ENCODE measurements around the gene KATNBL1.

Gene KATNBL1

DNA sequence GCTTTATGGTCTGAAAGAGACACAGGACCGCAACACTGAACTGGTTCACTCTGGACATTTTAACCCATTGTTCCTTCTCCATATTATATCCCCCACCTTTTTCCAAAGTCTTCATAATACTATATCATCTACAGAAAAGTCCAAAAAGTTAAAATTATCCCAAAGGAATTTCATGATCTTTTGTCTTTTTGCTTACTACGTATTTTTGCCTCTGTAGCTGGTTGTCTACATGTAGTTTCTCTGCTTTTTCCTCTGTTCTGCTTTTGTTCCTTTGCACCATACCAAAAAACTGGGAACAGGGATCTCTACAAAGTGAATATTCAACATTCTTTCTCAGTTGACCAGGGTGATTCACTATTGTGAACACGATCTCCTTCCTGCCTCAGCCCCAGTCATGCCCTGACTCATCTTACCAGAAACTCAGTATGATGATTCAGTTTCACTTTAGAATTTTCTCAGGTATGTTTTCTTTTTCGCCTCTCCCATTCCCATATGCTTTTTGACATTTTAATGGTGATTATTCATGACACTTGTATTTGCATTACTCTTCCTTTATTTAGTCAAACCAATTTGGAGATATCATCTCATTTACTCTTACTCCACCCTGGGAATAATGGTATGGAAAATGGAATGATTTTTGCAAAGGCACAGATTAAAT, 29.4 kb upstream of the KATNBL1 start:
- no peaks in the 10 kb centered on the region; the same call in 1 of the 2 replicates for H3K4me1 ChIP-seq (ENCODE audit: control insufficient read depth, insufficient read depth, low read length)
- no CpG with 5 or more reads among the region's 4 CpGs for WGBS (ENCODE audit: insufficient coverage, insufficient read length)
- no peak overlapping the region for H3K27ac ChIP-seq (ENCODE audit: low read length)
- DNase-seq (ENCODE audit: low read depth, low spot score) = no peak
- no peaks in the 10 kb centered on the region for H3K9me3 ChIP-seq (ENCODE audit: control insufficient read depth, insufficient read depth, low read length)
- H3K27me3 ChIP-seq (ENCODE audit: control insufficient read depth, insufficient read depth, low read length) = no peaks in the 10 kb centered on the region
- no peak overlapping the region for H3K4me3 ChIP-seq (ENCODE audit: low read length)
- H3K36me3 ChIP-seq (ENCODE audit: control insufficient read depth, insufficient read depth, low read length) = peaks cover 3% of the 10 kb centered on the region; the same call in 1 of the 2 replicates

DNA sequence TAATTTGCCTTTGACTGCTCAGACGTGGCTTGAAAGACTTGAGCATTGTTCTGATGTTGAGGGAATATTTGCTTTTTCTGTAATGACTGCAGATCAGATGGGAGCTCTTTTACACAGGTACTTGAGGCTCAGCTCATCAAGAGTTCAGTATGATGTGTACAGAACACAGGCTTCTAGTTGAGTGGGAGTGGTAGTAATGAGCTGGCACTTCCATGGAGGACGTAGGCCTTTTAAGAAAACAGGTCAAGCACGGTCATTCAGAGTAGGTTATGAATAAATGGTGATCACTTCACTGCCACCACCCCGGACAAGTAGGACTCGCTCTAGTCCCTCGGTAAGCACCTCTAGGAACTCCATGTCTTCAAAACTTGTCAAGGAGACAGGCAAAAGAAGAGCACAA, 23.7 kb upstream of the KATNBL1 start:
- Histone ChIP-seq H3K4me1 (ENCODE audit: control insufficient read depth, insufficient read depth, low read length) (no peaks in the 10 kb centered on the region), H3K9me3 (ENCODE audit: control insufficient read depth, insufficient read depth, low read length) (no peaks in the 10 kb centered on the region), H3K4me3 (ENCODE audit: low read length) (no peak overlapping the region), H3K27me3 (ENCODE audit: control insufficient read depth, insufficient read depth, low read length) (no peaks in the 10 kb centered on the region; the same call in 1 of the 2 replicates), H3K36me3 (ENCODE audit: control insufficient read depth, insufficient read depth, low read length) (peaks cover 3% of the 10 kb centered on the region; the same call in 1 of the 2 replicates), H3K27ac (ENCODE audit: low read length) (no peak overlapping the region)
- WGBS (ENCODE audit: insufficient coverage, insufficient read length) = no CpG with 5 or more reads among the region's 6 CpGs
- DNase-seq (ENCODE audit: low read depth, low spot score) = no peak

GRCh38 chr15:34223904-34224596, 14.2 kb upstream of the KATNBL1 start:
- Histone ChIP-seq H3K27ac (ENCODE audit: low read length) (no peak overlapping the region), H3K36me3 (ENCODE audit: control insufficient read depth, insufficient read depth, low read length) (peaks cover 8% of the 10 kb centered on the region; the same call in 1 of the 2 replicates), H3K4me1 (ENCODE audit: control insufficient read depth, insufficient read depth, low read length) (no peaks in the 10 kb centered on the region; the same call in 1 of the 2 replicates), H3K4me3 (ENCODE audit: low read length) (peak overlapping the region; percentile 98; the same call in 1 of the 2 replicates), H3K27me3 (ENCODE audit: control insufficient read depth, insufficient read depth, low read length) (no peaks in the 10 kb centered on the region), H3K9me3 (ENCODE audit: control insufficient read depth, insufficient read depth, low read length) (no peaks in the 10 kb centered on the region)
- no peak for DNase-seq (ENCODE audit: low read depth, low spot score)
- WGBS (ENCODE audit: insufficient coverage, insufficient read length) = no CpG with 5 or more reads among the region's 24 CpGs

GRCh38 chr15:34217587-34218225, 7.8 kb upstream of the KATNBL1 start:
- Histone ChIP-seq H3K9me3 (ENCODE audit: control insufficient read depth, insufficient read depth, low read length) (no peaks in the 10 kb centered on the region), H3K4me3 (ENCODE audit: low read length) (no peak overlapping the region), H3K27me3 (ENCODE audit: control insufficient read depth, insufficient read depth, low read length) (no peaks in the 10 kb centered on the region), H3K36me3 (ENCODE audit: control insufficient read depth, insufficient read depth, low read length) (no peaks in the 10 kb centered on the region), H3K27ac (ENCODE audit: low read length) (no peak overlapping the region), H3K4me1 (ENCODE audit: control insufficient read depth, insufficient read depth, low read length) (peaks cover 1% of the 10 kb centered on the region; the same call in 1 of the 2 replicates)
- WGBS (ENCODE audit: insufficient coverage, insufficient read length) = no CpG with 5 or more reads among the region's 7 CpGs
- no peak for DNase-seq (ENCODE audit: low read depth, low spot score)

GRCh38 chr15:34216527-34217270, 6.8 kb upstream of the KATNBL1 start:
- Histone ChIP-seq H3K4me3 (ENCODE audit: low read length) (no peak overlapping the region), H3K36me3 (ENCODE audit: control insufficient read depth, insufficient read depth, low read length) (no peaks in the 10 kb centered on the region), H3K27ac (ENCODE audit: low read length) (no peak overlapping the region), H3K9me3 (ENCODE audit: control insufficient read depth, insufficient read depth, low read length) (no peaks in the 10 kb centered on the region), H3K27me3 (ENCODE audit: control insufficient read depth, insufficient read depth, low read length) (no peaks in the 10 kb centered on the region; the same call in 1 of the 2 replicates), H3K4me1 (ENCODE audit: control insufficient read depth, insufficient read depth, low read length) (peaks cover 6% of the 10 kb centered on the region)
- no peak for DNase-seq (ENCODE audit: low read depth, low spot score)

- no peaks in the 10 kb centered on the region; the same call in 1 of the 2 replicates for H3K27me3 ChIP-seq (ENCODE audit: control insufficient read depth, insufficient read depth, low read length)
- no peak overlapping the region for H3K4me3 ChIP-seq (ENCODE audit: low read length)
- no peaks in the 10 kb centered on the region for H3K36me3 ChIP-seq (ENCODE audit: control insufficient read depth, insufficient read depth, low read length)
- peak overlapping the region; percentile 29 for H3K27ac ChIP-seq (ENCODE audit: low read length)
- DNase-seq (ENCODE audit: low read depth, low spot score) = peak; percentile 58
- peaks cover 6% of the 10 kb centered on the region for H3K4me1 ChIP-seq (ENCODE audit: control insufficient read depth, insufficient read depth, low read length)
- WGBS (ENCODE audit: insufficient coverage, insufficient read length) = no CpG with 5 or more reads among the region's 3 CpGs
- no peaks in the 10 kb centered on the region for H3K9me3 ChIP-seq (ENCODE audit: control insufficient read depth, insufficient read depth, low read length)
Measured at GRCh38 chr15:34214135-34214534, 4.2 kb upstream of the KATNBL1 start.

- Histone ChIP-seq H3K4me1 (ENCODE audit: control insufficient read depth, insufficient read depth, low read length) (peaks cover 6% of the 10 kb centered on the region), H3K27me3 (ENCODE audit: control insufficient read depth, insufficient read depth, low read length) (no peaks in the 10 kb centered on the region; the same call in 1 of the 2 replicates), H3K4me3 (ENCODE audit: low read length) (no peak overlapping the region), H3K27ac (ENCODE audit: low read length) (no peak overlapping the region), H3K36me3 (ENCODE audit: control insufficient read depth, insufficient read depth, low read length) (no peaks in the 10 kb centered on the region), H3K9me3 (ENCODE audit: control insufficient read depth, insufficient read depth, low read length) (no peaks in the 10 kb centered on the region)
- no peak for DNase-seq (ENCODE audit: low read depth, low spot score)
- no CpG with 5 or more reads among the region's 4 CpGs for WGBS (ENCODE audit: insufficient coverage, insufficient read length)
Measured at GRCh38 chr15:34213690-34214089, 3.8 kb upstream of the KATNBL1 start.

- no peak for DNase-seq (ENCODE audit: low read depth, low spot score)
- Histone ChIP-seq H3K27me3 (ENCODE audit: control insufficient read depth, insufficient read depth, low read length) (no peaks in the 10 kb centered on the region), H3K4me3 (ENCODE audit: low read length) (no peak overlapping the region), H3K36me3 (ENCODE audit: control insufficient read depth, insufficient read depth, low read length) (no peaks in the 10 kb centered on the region), H3K9me3 (ENCODE audit: control insufficient read depth, insufficient read depth, low read length) (no peaks in the 10 kb centered on the region), H3K4me1 (ENCODE audit: control insufficient read depth, insufficient read depth, low read length) (no peaks in the 10 kb centered on the region), H3K27ac (ENCODE audit: low read length) (no peak overlapping the region)
- no CpG with 5 or more reads among the region's 4 CpGs for WGBS (ENCODE audit: insufficient coverage, insufficient read length)
Measured at GRCh38 chr15:34206011-34206410, 3.9 kb downstream of the KATNBL1 start.

- WGBS (ENCODE audit: insufficient coverage, insufficient read length) = no CpG with 5 or more reads among the region's 1 CpG
- no peaks in the 10 kb centered on the region; the same call in 1 of the 2 replicates for H3K36me3 ChIP-seq (ENCODE audit: control insufficient read depth, insufficient read depth, low read length)
Measured at GRCh38 chr15:34203936-34204335, 6.0 kb downstream of the KATNBL1 start.

DNA sequence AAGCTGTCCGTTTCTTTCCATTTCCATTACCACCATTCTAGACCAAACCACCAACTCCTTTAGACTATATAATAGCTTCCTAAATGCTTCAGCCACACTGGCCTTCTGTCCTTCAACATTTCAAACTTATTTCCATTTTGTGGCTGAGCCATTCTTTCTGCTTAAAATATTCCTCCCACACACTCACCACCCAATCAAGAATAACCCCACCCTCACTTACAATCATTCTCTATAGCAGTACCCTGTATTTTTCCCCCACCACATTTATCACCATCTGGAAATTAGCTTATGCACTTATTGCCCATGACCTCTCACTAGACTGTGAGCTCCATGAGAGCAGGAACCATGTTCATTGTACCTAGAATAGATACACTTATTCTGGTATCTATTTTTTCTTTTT, 6.6 kb downstream of the KATNBL1 start:
- H3K9me3 ChIP-seq (ENCODE audit: control insufficient read depth, insufficient read depth, low read length) = no peaks in the 10 kb centered on the region
- WGBS (ENCODE audit: insufficient coverage, insufficient read length) = 100% methylated on average over 1 of the region's 1 CpG

More at GRCh38 chr15:34203936-34204335, 6.0 kb downstream of the KATNBL1 start:
- H3K27me3 ChIP-seq (ENCODE audit: control insufficient read depth, insufficient read depth, low read length) = no peaks in the 10 kb centered on the region
- no peak overlapping the region for H3K27ac ChIP-seq (ENCODE audit: low read length)
- H3K4me3 ChIP-seq (ENCODE audit: low read length) = no peak overlapping the region
- DNase-seq (ENCODE audit: low read depth, low spot score) = no peak
- no peaks in the 10 kb centered on the region for H3K9me3 ChIP-seq (ENCODE audit: control insufficient read depth, insufficient read depth, low read length)
- H3K4me1 ChIP-seq (ENCODE audit: control insufficient read depth, insufficient read depth, low read length) = no peaks in the 10 kb centered on the region

More for the DNA sequence above, 6.6 kb downstream of the KATNBL1 start:
- no peaks in the 10 kb centered on the region for H3K4me1 ChIP-seq (ENCODE audit: control insufficient read depth, insufficient read depth, low read length)
- H3K4me3 ChIP-seq (ENCODE audit: low read length) = no peak overlapping the region
- no peak for DNase-seq (ENCODE audit: low read depth, low spot score)
- H3K27ac ChIP-seq (ENCODE audit: low read length) = no peak overlapping the region
- no peaks in the 10 kb centered on the region; the same call in 1 of the 2 replicates for H3K36me3 ChIP-seq (ENCODE audit: control insufficient read depth, insufficient read depth, low read length)
- H3K27me3 ChIP-seq (ENCODE audit: control insufficient read depth, insufficient read depth, low read length) = no peaks in the 10 kb centered on the region
